Cardiac muscle cell (in vitro differentiated cells and primary cell): ENCODE data around the gene CDH23. TPM values are rescaled to one million over a fixed set of nuclear protein-coding genes. Genes with fewer than 3 reads are reported as not detected.

Experiments used
- DNase-seq, 2 donors: peaks; one replicate each; pipeline versions ENCODE4 v3.0.0 to v3.0.0-alpha.2; 2010 to 2017; ENCODE audit warnings: low read depth in 1 of 2, low spot score in 1 of 2
- H3K27ac ChIP-seq: fragments of 200-600 bp; sonication (generic); 2 replicates; pipeline ENCODE4 v1.5.1; 2016
- H3K27me3 ChIP-seq: fragments of 200-600 bp; sonication (generic); 2 replicates; pipeline ENCODE4 v1.6.0; 2016; ENCODE audit warnings: control low read depth
- H3K36me3 ChIP-seq: fragments of 200-600 bp; sonication (generic); 2 replicates; pipeline ENCODE4 v1.5.1; 2016; ENCODE audit warnings: control low read depth
- H3K4me1 ChIP-seq: fragments of 200-600 bp; sonication (generic); 2 replicates; pipeline ENCODE4 v1.8.1; 2017; ENCODE audit warnings: low read depth, mild to moderate bottlenecking, mixed run types
- H3K4me3 ChIP-seq: fragments of 200-600 bp; sonication (generic); 2 replicates; pipeline ENCODE4 v1.5.1; 2016; ENCODE audit warnings: mild to moderate bottlenecking
- H3K9me3 ChIP-seq: fragments of 200-600 bp; sonication (generic); 2 replicates; pipeline ENCODE4 v1.5.1; 2017; ENCODE audit warnings: low read depth, mild to moderate bottlenecking, control low read depth
- polyA plus RNA-seq: library from polyadenylated mRNA; unstranded; fragments of >200 nt; fragmentation: Nextera tagmentation; extraction: Ambion mirVana; gene quantifications from 2 replicates; pipeline ENCODE4 v1.2.1, GENCODE V29; 2016
- total RNA-seq: library from RNA; depleted of rRNA; stranded (reverse); fragments of >200 nt; gene quantifications from 2 replicates; pipeline ENCODE4 v1.2.3, GENCODE V29; 2016
- TF ChIP-seq, protein P1 (sequence below): IDR thresholded peaks from 2 replicates; pipeline ENCODE4 v1.5.1; 2012; ENCODE audit warnings: low read depth, mild to moderate bottlenecking, low read length

Gene CDH23
- total and polyA plus RNA-seq, 2 experiments from 2014 or later = 0.05 to 0.51 TPM

DNA sequence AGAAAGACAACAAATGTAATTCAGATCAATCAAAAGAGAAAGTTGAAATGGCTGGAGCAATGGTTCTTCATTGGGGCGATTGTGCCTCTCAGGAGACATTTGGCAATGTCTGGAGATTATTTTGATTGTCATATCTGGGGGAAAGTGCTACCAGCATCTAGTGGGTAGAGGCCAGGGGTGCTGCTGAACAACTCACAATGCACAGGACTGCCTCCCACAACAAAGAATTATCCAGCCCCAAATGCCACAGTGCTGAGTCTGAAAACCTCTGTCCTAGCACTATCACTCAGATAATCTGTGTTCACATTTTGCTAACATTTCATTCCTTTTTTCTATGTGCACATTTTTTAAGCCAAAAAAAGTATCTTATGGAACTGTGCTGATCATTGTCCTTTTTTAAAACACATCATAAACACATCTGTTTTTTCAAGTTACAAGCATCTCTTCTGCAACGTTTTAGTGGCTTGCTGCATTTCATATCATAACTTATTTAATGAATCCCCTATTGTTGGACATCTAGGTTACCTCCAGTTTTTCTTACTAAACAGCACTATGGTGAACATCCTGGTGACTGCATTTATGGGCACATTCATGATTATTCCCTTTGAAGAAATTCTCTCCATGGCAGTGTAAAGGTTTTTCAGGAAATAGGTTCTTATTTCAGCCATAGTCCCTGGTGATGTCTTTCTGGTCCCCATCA, 208.7 kb downstream of the CDH23 start:
- H3K36me3 ChIP-seq = no peaks in the 10 kb centered on the region
- TF ChIP-seq, protein P1, sequence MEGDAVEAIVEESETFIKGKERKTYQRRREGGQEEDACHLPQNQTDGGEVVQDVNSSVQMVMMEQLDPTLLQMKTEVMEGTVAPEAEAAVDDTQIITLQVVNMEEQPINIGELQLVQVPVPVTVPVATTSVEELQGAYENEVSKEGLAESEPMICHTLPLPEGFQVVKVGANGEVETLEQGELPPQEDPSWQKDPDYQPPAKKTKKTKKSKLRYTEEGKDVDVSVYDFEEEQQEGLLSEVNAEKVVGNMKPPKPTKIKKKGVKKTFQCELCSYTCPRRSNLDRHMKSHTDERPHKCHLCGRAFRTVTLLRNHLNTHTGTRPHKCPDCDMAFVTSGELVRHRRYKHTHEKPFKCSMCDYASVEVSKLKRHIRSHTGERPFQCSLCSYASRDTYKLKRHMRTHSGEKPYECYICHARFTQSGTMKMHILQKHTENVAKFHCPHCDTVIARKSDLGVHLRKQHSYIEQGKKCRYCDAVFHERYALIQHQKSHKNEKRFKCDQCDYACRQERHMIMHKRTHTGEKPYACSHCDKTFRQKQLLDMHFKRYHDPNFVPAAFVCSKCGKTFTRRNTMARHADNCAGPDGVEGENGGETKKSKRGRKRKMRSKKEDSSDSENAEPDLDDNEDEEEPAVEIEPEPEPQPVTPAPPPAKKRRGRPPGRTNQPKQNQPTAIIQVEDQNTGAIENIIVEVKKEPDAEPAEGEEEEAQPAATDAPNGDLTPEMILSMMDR = no peak
- peaks cover 4% of the 10 kb centered on the region for H3K4me1 ChIP-seq
- H3K27ac ChIP-seq = no peak overlapping the region
- DNase-seq = peak in 1 of 2 donors; percentile 27
- no peaks in the 10 kb centered on the region for H3K27me3 ChIP-seq
- no peak overlapping the region for H3K4me3 ChIP-seq
- H3K9me3 ChIP-seq = no peaks in the 10 kb centered on the region

DNA sequence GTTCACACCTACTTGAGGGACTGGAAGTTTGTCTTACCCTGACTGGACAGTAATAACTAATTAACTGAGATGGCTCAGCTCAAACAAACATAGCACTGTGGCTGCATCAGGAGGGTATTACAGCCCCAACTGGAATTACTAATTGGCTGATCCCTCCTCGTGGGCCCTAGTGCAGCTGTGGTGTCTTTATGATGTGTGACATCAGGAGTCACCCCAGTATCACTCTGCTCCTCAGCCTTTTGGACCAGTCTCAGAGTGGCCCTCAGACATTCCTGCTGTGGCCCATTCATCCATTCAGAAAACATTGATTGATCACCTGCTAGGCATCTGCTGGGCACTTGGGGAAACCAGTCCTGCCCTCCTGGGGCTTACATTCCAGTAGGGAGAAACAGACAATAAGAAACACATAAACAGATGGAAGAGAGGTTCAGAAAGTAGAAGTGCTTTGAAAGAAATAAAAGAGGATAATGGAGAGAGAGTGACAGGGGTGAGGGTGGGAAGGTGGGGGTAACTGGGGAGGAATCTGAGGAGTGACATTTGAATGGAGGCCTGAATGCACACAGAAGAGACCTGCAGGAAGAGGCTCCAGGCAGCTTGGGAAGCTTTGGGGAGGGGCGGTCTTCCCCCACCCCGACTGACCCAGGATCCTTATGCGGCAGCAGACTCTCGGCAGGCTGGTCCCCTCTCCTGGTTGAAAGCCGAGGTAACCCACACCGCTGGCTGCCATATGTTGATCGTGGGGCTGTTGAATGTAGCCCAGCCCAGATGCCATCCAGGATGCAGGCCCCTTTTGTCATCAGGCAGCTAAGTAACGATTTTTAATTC, 209.7 kb downstream of the CDH23 start:
- H3K9me3 ChIP-seq = no peaks in the 10 kb centered on the region
- H3K4me1 ChIP-seq = peaks cover 4% of the 10 kb centered on the region
- H3K36me3 ChIP-seq = no peaks in the 10 kb centered on the region
- DNase-seq = no peak
- no peak overlapping the region for H3K27ac ChIP-seq
- H3K27me3 ChIP-seq = no peaks in the 10 kb centered on the region
- TF ChIP-seq, protein P1 = no peak
- H3K4me3 ChIP-seq = no peak overlapping the region

DNA sequence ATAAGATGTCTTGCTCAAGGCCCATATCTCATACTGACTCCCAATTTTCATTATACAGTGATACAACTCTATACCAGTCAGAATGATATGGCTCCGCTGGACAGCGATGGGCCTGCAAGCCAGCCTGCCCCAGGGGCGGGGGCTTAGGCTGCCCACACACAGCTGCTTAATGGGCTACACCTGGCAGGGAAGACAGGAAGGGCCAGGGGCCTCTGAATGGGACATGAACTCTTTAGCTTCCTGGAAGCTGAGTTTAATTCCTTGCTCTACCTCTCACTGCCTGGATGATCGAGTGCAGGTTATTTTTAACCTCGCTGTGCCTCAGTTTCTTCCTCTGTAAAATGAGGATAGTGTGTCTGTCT, 210.3 kb downstream of the CDH23 start:
- Histone ChIP-seq H3K27me3 (no peaks in the 10 kb centered on the region), H3K4me1 (peaks cover 4% of the 10 kb centered on the region), H3K27ac (no peak overlapping the region), H3K4me3 (no peak overlapping the region), H3K36me3 (no peaks in the 10 kb centered on the region), H3K9me3 (no peaks in the 10 kb centered on the region)
- TF ChIP-seq, protein P1 = no peak
- DNase-seq = no peak

DNA sequence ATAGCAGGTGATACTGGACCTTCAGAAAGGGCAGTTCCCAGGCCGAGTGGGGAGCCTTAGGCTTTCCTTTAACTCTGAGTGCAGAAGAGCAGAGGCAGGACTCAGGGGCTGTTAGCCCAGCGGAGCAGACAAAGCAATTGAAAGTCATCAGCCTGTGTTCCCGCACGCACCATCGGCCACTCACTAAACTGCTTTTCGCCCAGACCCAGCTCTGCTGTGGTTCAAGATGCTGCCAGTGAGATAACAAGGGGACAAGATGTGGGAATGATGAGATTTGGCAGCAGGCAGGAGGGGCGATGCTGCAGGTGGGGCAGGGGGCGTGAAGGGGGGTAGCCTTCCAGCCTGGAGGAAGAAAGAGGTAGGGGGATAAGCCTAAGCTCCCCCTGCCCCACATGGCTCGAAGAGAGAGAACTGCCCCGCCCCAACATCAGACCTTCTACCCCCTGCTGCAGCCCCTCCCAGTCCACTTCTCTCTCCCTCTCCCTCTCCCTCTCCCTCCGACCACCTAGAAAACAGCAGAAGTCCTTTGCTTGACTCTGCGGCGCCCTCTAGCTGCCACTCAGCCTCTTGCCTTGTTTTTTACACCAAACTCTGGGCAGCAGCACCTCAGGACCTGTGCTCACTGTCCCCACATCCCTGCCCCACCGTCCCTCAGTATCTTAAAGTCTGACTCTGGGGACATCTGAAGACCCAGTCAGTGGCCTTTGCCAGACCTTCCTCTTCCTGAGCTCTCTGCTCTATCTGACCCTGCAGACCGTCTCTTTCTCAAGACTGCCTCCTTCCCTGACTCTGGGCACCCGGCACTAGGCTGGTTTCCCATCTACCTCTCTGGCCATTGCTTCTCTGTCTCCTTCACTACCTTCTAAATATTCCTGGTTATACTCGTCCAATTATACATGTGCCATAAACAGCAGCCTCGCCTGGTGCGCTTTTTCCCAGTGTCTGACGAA, 212.4 kb downstream of the CDH23 start:
- Histone ChIP-seq H3K27ac (no peak overlapping the region), H3K27me3 (no peaks in the 10 kb centered on the region), H3K4me3 (no peak overlapping the region), H3K36me3 (no peaks in the 10 kb centered on the region), H3K4me1 (peaks cover 4% of the 10 kb centered on the region), H3K9me3 (no peaks in the 10 kb centered on the region)
- peak; percentile 78 to 89 for DNase-seq
- TF ChIP-seq, protein P1 = peak; percentile 93

DNA sequence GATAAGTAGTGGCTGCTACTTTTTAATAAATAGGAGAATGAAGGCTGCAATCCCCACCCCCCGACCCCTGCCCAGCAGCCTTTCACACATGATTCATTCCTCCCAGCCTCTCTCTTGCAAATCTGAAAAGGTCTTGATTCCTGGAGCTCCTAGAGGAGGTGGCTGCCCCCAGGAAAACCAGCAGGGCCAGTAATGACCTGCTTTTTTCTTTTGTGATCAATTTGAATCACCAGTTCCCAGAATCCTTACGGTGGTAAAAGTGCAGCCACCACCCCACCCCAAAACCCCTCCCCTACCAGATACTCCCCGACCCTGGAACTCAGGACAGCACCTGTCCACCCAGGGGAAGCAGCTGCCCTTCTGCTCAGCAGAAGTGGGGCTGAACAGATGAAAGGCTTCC, 213.9 kb downstream of the CDH23 start:
- no peak for DNase-seq
- no peaks in the 10 kb centered on the region for H3K9me3 ChIP-seq
- no peak overlapping the region for H3K4me3 ChIP-seq
- H3K36me3 ChIP-seq = no peaks in the 10 kb centered on the region
- no peak overlapping the region for H3K27ac ChIP-seq
- H3K4me1 ChIP-seq = peaks cover 4% of the 10 kb centered on the region
- no peaks in the 10 kb centered on the region for H3K27me3 ChIP-seq
- TF ChIP-seq, protein P1 = no peak
